ENCODE measurements around the gene SEC23A. TPM values are rescaled to one million over a fixed set of nuclear protein-coding genes. Genes with fewer than 3 reads are reported as not detected.
"Not testable (repeated sequence)": the region's sequence is repeated elsewhere in the genome, so short reads cannot be mapped to it uniquely, and the experiment has no call there.

The SEC23A gene
- total and polyA plus RNA-seq, 2 of the 13 experiments (the other 11 are each of a cell fraction or from before 2014, with no cell fraction given), result 403 to 887 TPM

DNA sequence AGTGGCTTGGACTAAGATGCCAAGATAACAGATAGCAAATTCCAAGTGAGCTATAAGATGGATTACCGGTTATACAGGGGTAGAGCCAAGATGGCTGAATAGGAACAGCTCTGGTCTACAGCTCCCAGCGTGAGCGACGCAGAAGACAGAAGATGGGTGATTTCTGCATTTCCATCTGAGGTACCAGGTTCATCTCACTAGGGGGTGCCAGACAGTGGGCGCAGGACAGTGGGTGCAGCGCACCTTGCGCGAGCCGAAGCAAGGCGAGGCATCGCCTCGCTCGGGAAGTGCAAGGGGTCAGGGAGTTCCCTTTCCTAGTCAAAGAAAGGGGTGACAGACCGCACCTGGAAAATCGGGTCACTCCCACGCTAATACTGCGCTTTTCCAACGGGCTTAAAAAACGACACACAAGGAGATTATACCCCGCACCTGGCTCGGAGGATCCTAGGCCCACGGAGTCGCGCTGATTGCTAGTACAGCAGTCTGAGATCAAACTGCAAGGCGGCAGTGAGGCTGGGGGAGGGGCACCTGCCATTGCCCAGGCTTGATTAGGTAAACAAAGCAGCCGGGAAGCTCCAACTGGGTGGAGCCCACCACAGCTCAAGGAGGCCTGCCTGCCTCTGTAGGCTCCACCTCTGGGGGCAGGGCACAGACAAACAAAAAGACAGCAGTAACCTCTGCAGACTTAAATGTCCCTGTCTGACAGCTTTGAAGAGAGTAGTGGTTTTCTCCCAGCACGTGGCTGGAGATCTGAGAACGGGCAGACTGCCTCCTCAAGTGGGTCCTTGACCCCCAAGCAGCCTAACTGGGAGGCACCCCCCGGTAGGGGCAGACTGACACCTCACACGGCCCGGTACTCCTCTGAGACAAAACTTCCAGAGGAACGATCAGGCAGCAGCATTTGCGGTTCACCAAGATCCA, 85.7 kb downstream of the SEC23A start (continued):
- TF ChIP-seq, protein P1, sequence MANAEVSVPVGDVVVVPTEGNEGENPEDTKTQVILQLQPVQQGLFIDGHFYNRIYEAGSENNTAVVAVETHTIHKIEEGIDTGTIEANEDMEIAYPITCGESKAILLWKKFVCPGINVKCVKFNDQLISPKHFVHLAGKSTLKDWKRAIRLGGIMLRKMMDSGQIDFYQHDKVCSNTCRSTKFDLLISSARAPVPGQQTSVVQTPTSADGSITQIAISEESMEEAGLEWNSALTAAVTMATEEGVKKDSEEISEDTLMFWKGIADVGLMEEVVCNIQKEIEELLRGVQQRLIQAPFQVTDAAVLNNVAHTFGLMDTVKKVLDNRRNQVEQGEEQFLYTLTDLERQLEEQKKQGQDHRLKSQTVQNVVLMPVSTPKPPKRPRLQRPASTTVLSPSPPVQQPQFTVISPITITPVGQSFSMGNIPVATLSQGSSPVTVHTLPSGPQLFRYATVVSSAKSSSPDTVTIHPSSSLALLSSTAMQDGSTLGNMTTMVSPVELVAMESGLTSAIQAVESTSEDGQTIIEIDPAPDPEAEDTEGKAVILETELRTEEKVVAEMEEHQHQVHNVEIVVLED (CRISPR knock-in tag; IDR thresholded peaks at IDR 0.05; ENCODE audit: borderline replicate concordance), result peak; percentile 55
- TF ChIP-seq MYC (CRISPR knock-in tag; IDR thresholded peaks at IDR 0.05; ENCODE audit: borderline replicate concordance) (peak; percentile 73), ZNF446 (CRISPR knock-in tag; IDR thresholded peaks at IDR 0.05) (0 out of 2 replicates have a peak, but pooled peaks have one; percentile 67), ZNF782 (CRISPR knock-in tag; IDR thresholded peaks at IDR 0.05; ENCODE audit: borderline replicate concordance) (peak; percentile 84; the same call in 1 of the 2 replicates), ZNF331 (CRISPR knock-in tag; IDR thresholded peaks at IDR 0.05) (peak; percentile 35), CBX5 (CRISPR knock-in tag; IDR thresholded peaks at IDR 0.05; ENCODE audit: borderline replicate concordance) (peak; percentile 60; the same call in 1 of the 2 replicates), FOXP1 (IDR thresholded peaks at IDR 0.05) (0 out of 2 replicates have a peak, but pooled peaks have one; percentile 40), FOXP1 (CRISPR knock-in tag; IDR thresholded peaks at IDR 0.05) (peak; percentile 80), STAG1 (CRISPR knock-in tag; IDR thresholded peaks at IDR 0.05) (peak; percentile 70), YEATS2 (CRISPR knock-in tag; IDR thresholded peaks at IDR 0.05; ENCODE audit: borderline replicate concordance) (0 out of 2 replicates have a peak, but pooled peaks have one; percentile 27), NFKBIZ (CRISPR knock-in tag; IDR thresholded peaks at IDR 0.05) (peak; percentile 47; the same call in 1 of the 2 replicates), ARNT2 (CRISPR knock-in tag; IDR thresholded peaks at IDR 0.05; ENCODE audit: low read depth) (peak; percentile 91), HDAC1 (CRISPR knock-in tag; IDR thresholded peaks at IDR 0.05) (peak; percentile 88), CBX2 (CRISPR knock-in tag; IDR thresholded peaks at IDR 0.05; ENCODE audit: low read depth) (peak; percentile 71; the same call in 1 of the 2 replicates), ZSCAN31 (CRISPR knock-in tag; IDR thresholded peaks at IDR 0.05; ENCODE audit: low read depth) (peak; percentile 32; the same call in 1 of the 2 replicates), ZNF350 (CRISPR knock-in tag; IDR thresholded peaks at IDR 0.05; ENCODE audit: borderline replicate concordance, low read depth) (peak; percentile 92), ZMYM3 (CRISPR knock-in tag; IDR thresholded peaks at IDR 0.05) (peak; percentile 65), ZNF83 (CRISPR knock-in tag; IDR thresholded peaks at IDR 0.05; ENCODE audit: borderline replicate concordance) (0 out of 2 replicates have a peak, but pooled peaks have one; percentile 66), TOPORS (CRISPR knock-in tag; IDR thresholded peaks at IDR 0.05) (peak; percentile 96), ZFY (CRISPR knock-in tag; IDR thresholded peaks at IDR 0.05) (peak; percentile 73), ZFX (CRISPR knock-in tag; IDR thresholded peaks at IDR 0.05; ENCODE audit: low read depth) (peak; percentile 56)
- TF ChIP-seq, protein P2, sequence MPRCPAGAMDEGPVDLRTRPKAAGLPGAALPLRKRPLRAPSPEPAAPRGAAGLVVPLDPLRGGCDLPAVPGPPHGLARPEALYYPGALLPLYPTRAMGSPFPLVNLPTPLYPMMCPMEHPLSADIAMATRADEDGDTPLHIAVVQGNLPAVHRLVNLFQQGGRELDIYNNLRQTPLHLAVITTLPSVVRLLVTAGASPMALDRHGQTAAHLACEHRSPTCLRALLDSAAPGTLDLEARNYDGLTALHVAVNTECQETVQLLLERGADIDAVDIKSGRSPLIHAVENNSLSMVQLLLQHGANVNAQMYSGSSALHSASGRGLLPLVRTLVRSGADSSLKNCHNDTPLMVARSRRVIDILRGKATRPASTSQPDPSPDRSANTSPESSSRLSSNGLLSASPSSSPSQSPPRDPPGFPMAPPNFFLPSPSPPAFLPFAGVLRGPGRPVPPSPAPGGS (CRISPR knock-in tag; IDR thresholded peaks at IDR 0.05), result peak; percentile 93; the same call in 1 of the 2 replicates
- TF ChIP-seq, protein P3, sequence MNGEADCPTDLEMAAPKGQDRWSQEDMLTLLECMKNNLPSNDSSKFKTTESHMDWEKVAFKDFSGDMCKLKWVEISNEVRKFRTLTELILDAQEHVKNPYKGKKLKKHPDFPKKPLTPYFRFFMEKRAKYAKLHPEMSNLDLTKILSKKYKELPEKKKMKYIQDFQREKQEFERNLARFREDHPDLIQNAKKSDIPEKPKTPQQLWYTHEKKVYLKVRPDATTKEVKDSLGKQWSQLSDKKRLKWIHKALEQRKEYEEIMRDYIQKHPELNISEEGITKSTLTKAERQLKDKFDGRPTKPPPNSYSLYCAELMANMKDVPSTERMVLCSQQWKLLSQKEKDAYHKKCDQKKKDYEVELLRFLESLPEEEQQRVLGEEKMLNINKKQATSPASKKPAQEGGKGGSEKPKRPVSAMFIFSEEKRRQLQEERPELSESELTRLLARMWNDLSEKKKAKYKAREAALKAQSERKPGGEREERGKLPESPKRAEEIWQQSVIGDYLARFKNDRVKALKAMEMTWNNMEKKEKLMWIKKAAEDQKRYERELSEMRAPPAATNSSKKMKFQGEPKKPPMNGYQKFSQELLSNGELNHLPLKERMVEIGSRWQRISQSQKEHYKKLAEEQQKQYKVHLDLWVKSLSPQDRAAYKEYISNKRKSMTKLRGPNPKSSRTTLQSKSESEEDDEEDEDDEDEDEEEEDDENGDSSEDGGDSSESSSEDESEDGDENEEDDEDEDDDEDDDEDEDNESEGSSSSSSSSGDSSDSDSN (CRISPR knock-in tag; IDR thresholded peaks at IDR 0.05), result peak; percentile 28; the same call in 1 of the 2 replicates
- not testable (repeated sequence) for TF ChIP-seq CBX2 (IDR thresholded peaks at IDR 0.05; ENCODE audit: low read depth, low read length)
